Neural cell (in vitro differentiated cells): ENCODE data around the gene RABGAP1L. TPM values are rescaled to one million over a fixed set of nuclear protein-coding genes. Genes with fewer than 3 reads are reported as not detected.

ENCODE experiments used
- H2AFZ ChIP-seq: fragments of 200-600, 300-800 bp; sonication (generic), shearing (Covaris generic); 2 replicates; pipeline ENCODE4 v1.6.0; 2014; ENCODE audit warnings: low read depth, mild to moderate bottlenecking, antibody characterized with exemption, low read length, moderate library complexity
- H3F3A ChIP-seq: fragments of 200-600 bp; shearing (Covaris generic); 2 replicates; pipeline ENCODE4 v1.6.1; 2016; ENCODE audit warnings: mild to moderate bottlenecking, moderate library complexity, mixed read lengths, antibody characterized with exemption, low read length; ENCODE audit not compliant: insufficient read depth, poor library complexity, severe bottlenecking
- H3K27ac ChIP-seq: fragments of 200-600, 300-800 bp; sonication (generic), shearing (Covaris generic); 2 replicates; pipeline ENCODE4 v1.5.1; 2014; ENCODE audit warnings: mild to moderate bottlenecking, low read length, moderate library complexity
- H3K27me3 ChIP-seq: fragments of 300-800, 200-600 bp; sonication (generic), shearing (Covaris generic); 2 replicates; pipeline ENCODE4 v1.6.0; 2014; ENCODE audit warnings: mild to moderate bottlenecking, low read depth, low read length, moderate library complexity; ENCODE audit not compliant: insufficient read depth
- H3K36me3 ChIP-seq: fragments of 300-800, 200-600 bp; sonication (generic), shearing (Covaris generic); 2 replicates; pipeline ENCODE4 v1.5.1; 2014; ENCODE audit warnings: mild to moderate bottlenecking, antibody characterized with exemption, low read length, moderate library complexity; ENCODE audit not compliant: insufficient read depth
- H3K4me2 ChIP-seq: fragments of 300-800, 200-600 bp; sonication (generic), shearing (Covaris generic); 2 replicates; pipeline ENCODE4 v1.6.0; 2014; ENCODE audit warnings: mild to moderate bottlenecking, low read length
- H3K4me3 ChIP-seq: fragments of 300-800, 200-600 bp; sonication (generic), shearing (Covaris generic); 2 replicates; pipeline ENCODE4 v1.5.1; 2014; ENCODE audit warnings: mild to moderate bottlenecking, low read length, moderate library complexity
- H3K79me2 ChIP-seq: fragments of 200-600 bp; shearing (Covaris generic); replicated peaks from 2 replicates; pipeline ENCODE4 v1.6.0; 2014; ENCODE audit warnings: mild to moderate bottlenecking, low read length, moderate library complexity; ENCODE audit not compliant: insufficient read depth
- H3K9ac ChIP-seq: fragments of 300-800, 200-600 bp; sonication (generic), shearing (Covaris generic); 2 replicates; pipeline ENCODE4 v1.6.1; 2016; ENCODE audit warnings: mild to moderate bottlenecking, low read length, mixed read lengths
- H3K9me2 ChIP-seq: fragments of 200-600 bp; shearing (Covaris generic); 2 replicates; pipeline ENCODE4 v1.6.1; 2016; ENCODE audit warnings: mild to moderate bottlenecking, low read length, mixed read lengths; ENCODE audit not compliant: insufficient read depth
- H3K9me3 ChIP-seq: fragments of 200-600, 300-800 bp; sonication (generic), shearing (Covaris generic); 2 replicates; pipeline ENCODE4 v1.6.1; 2016; ENCODE audit warnings: mild to moderate bottlenecking, mixed run types, low read length, moderate library complexity, mixed read lengths
- H4K20me1 ChIP-seq: fragments of 200-600 bp; shearing (Covaris generic); 2 replicates; pipeline ENCODE4 v1.6.1; 2016; ENCODE audit warnings: mild to moderate bottlenecking, mixed run types; ENCODE audit not compliant: insufficient read depth
- EP300 ChIP-seq: fragments of 450-650 bp; conservative IDR thresholded peaks from 2 replicates; pipeline ENCODE4 v1.6.1; 2014; ENCODE audit warnings: antibody characterized with exemption, mild to moderate bottlenecking, moderate library complexity; ENCODE audit not compliant: poor library complexity, severe bottlenecking
- EZH2 ChIP-seq: fragments of 200-600, 300-800 bp; shearing (Covaris generic), sonication (generic); IDR thresholded peaks from 2 replicates; pipeline ENCODE4 v1.6.1; 2014; ENCODE audit warnings: antibody characterized with exemption, low read length, borderline replicate concordance, mild to moderate bottlenecking; ENCODE audit not compliant: insufficient read depth, poor library complexity, severe bottlenecking
- MXI1 ChIP-seq: fragments of 450-650 bp; conservative IDR thresholded peaks from 2 replicates; pipeline ENCODE4 v1.6.1; 2014; ENCODE audit warnings: antibody characterized with exemption, mild to moderate bottlenecking; ENCODE audit not compliant: poor library complexity, severe bottlenecking
- POLR2AphosphoS5 ChIP-seq: IDR thresholded peaks from 2 replicates; pipeline ENCODE4 v1.6.1; 2012
- RAD21 ChIP-seq: fragments of 450-650 bp; conservative IDR thresholded peaks from 2 replicates; pipeline ENCODE4 v1.6.1; 2014; ENCODE audit warnings: antibody characterized with exemption, mild to moderate bottlenecking, moderate library complexity
- REST ChIP-seq: IDR thresholded peaks from 2 replicates; pipeline ENCODE4 v1.6.1; 2012; ENCODE audit warnings: borderline replicate concordance
- SMC3 ChIP-seq: fragments of 450-650 bp; conservative IDR thresholded peaks from 2 replicates; pipeline ENCODE4 v1.6.1; 2014; ENCODE audit warnings: antibody characterized with exemption, mild to moderate bottlenecking, moderate library complexity; ENCODE audit not compliant: poor library complexity
- TAF1 ChIP-seq: IDR thresholded peaks from 2 replicates; pipeline ENCODE4 v1.6.1; 2012; ENCODE audit warnings: low read depth
- polyA plus RNA-seq: library from polyadenylated mRNA; depleted of rRNA; stranded (reverse); fragments of >200 nt; gene quantifications from 2 replicates; pipeline ENCODE4 v1.2.3, GENCODE V29; 2014
- TF ChIP-seq, protein P1 (sequence below): fragments of 450-650 bp; IDR thresholded peaks from 2 replicates; pipeline ENCODE4 v1.5.1; 2014; ENCODE audit warnings: antibody characterized with exemption, mild to moderate bottlenecking, moderate library complexity; ENCODE audit not compliant: poor library complexity, severe bottlenecking

Gene RABGAP1L
- polyA plus RNA-seq, 1 donor from 2014 or later, result 32.2 TPM

GRCh38 chr1:174703309-174703708, 544.0 kb downstream of the RABGAP1L start (continued):
- TF ChIP-seq, protein P1, sequence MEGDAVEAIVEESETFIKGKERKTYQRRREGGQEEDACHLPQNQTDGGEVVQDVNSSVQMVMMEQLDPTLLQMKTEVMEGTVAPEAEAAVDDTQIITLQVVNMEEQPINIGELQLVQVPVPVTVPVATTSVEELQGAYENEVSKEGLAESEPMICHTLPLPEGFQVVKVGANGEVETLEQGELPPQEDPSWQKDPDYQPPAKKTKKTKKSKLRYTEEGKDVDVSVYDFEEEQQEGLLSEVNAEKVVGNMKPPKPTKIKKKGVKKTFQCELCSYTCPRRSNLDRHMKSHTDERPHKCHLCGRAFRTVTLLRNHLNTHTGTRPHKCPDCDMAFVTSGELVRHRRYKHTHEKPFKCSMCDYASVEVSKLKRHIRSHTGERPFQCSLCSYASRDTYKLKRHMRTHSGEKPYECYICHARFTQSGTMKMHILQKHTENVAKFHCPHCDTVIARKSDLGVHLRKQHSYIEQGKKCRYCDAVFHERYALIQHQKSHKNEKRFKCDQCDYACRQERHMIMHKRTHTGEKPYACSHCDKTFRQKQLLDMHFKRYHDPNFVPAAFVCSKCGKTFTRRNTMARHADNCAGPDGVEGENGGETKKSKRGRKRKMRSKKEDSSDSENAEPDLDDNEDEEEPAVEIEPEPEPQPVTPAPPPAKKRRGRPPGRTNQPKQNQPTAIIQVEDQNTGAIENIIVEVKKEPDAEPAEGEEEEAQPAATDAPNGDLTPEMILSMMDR, result no peak

- Histone ChIP-seq H3K9me2 (no peaks in the 10 kb centered on the region), H2AFZ (no peak overlapping the region)
These were observed 545.0 kb downstream of the RABGAP1L start for GRCh38 chr1:174704300-174704699.

More at GRCh38 chr1:174704300-174704699, 545.0 kb downstream of the RABGAP1L start:
- Histone ChIP-seq H3K36me3 (no peaks in the 10 kb centered on the region), H3K9me3 (no peaks in the 10 kb centered on the region), H3K27ac (no peak overlapping the region), H3K79me2 (no peaks in the 10 kb centered on the region), H3K4me3 (no peak overlapping the region), H3K27me3 (no peaks in the 10 kb centered on the region), H3F3A (no peaks in the 10 kb centered on the region), H4K20me1 (no peaks in the 10 kb centered on the region), H3K4me2 (no peak overlapping the region), H3K9ac (no peak overlapping the region)
- TF ChIP-seq POLR2AphosphoS5 (no peak), SMC3 (no peak), EP300 (no peak), EZH2 (no peak), RAD21 (no peak), MXI1 (no peak), TAF1 (no peak), REST (no peak)
- TF ChIP-seq, protein P1, result no peak
